OCI-M2 (cell line): ENCODE results near the gene TWIST2.

ENCODE experiments used
- DNase-seq: peaks from one replicate; lab custom pipeline; 2025; ENCODE audit not compliant: unreplicated experiment; lab: John Stamatoyannopoulos, UW

Gene TWIST2

GRCh38 chr2:238847841-238848690, at the start of gene TWIST2:
Gene TWIST2 (plus strand): TSS chr2:238848085. CDS start chr2:238848216, 131 bp downstream.
- DNase-seq = no peak

GRCh38 chr2:238801791-238802190, 46.1 kb upstream of the TWIST2 start:
- no peak for DNase-seq

- no peak for DNase-seq
These were observed 44.9 kb upstream of the TWIST2 start for GRCh38 chr2:238802957-238803356.

GRCh38 chr2:238803996-238804870, 43.7 kb upstream of the TWIST2 start:
- no peak for DNase-seq

- DNase-seq = no peak
These were observed 39.1 kb upstream of the TWIST2 start for GRCh38 chr2:238808761-238809160.

GRCh38 chr2:238810321-238810720, 37.6 kb upstream of the TWIST2 start:
- DNase-seq = no peak

GRCh38 chr2:238811293-238811692, 36.6 kb upstream of the TWIST2 start:
- no peak for DNase-seq

GRCh38 chr2:238811759-238812158, 36.1 kb upstream of the TWIST2 start:
- no peak for DNase-seq

- no peak for DNase-seq
These were observed 34.8 kb upstream of the TWIST2 start for GRCh38 chr2:238813109-238813508.

GRCh38 chr2:238814815-238815214, 33.1 kb upstream of the TWIST2 start:
- DNase-seq = no peak

- no peak for DNase-seq
These were observed 31.6 kb upstream of the TWIST2 start for GRCh38 chr2:238816291-238816690.

GRCh38 chr2:238817382-238817781, 30.5 kb upstream of the TWIST2 start:
- no peak for DNase-seq

- DNase-seq = no peak
These were observed 30.0 kb upstream of the TWIST2 start for GRCh38 chr2:238817891-238818290.

- no peak for DNase-seq
These were observed 29.3 kb upstream of the TWIST2 start for GRCh38 chr2:238818561-238818960.

GRCh38 chr2:238820197-238820596, 27.7 kb upstream of the TWIST2 start:
- DNase-seq = no peak

GRCh38 chr2:238820916-238821315, 27.0 kb upstream of the TWIST2 start:
- no peak for DNase-seq

- no peak for DNase-seq
These were observed 26.5 kb upstream of the TWIST2 start for GRCh38 chr2:238821391-238821790.

GRCh38 chr2:238821944-238822670, 25.8 kb upstream of the TWIST2 start:
- no peak for DNase-seq

- DNase-seq = no peak
These were observed 24.9 kb upstream of the TWIST2 start for GRCh38 chr2:238822955-238823354.

- DNase-seq = no peak
These were observed 16.7 kb upstream of the TWIST2 start for GRCh38 chr2:238831177-238831576.

GRCh38 chr2:238834982-238835381, 12.9 kb upstream of the TWIST2 start:
- no peak for DNase-seq
